Fibroblast of lung (primary cell): Measurements from ENCODE around the gene TP53BP2. TPM values are rescaled to one million over a fixed set of nuclear protein-coding genes. Genes with fewer than 3 reads are reported as not detected.
"Not testable (repeated sequence)": the region's sequence is repeated elsewhere in the genome, so short reads cannot be mapped to it uniquely, and the experiment has no call there.

ENCODE experiments used
- DNase-seq, 2 donors: peaks; one replicate each; pipeline versions ENCODE4 v3.0.0 to v3.0.0-alpha.2; 2010; ENCODE audit warnings: low read depth in 2 of 2
- H2AFZ ChIP-seq: 2 replicates; pipeline ENCODE4 v1.5.1; 2012; ENCODE audit warnings: low read length, control low read depth, inconsistent platforms
- H3K27ac ChIP-seq: 2 replicates; pipeline ENCODE4 v1.5.1; 2011; ENCODE audit warnings: low read length, control low read depth; ENCODE audit not compliant: insufficient read depth
- H3K27me3 ChIP-seq: 2 replicates; pipeline ENCODE4 v1.5.1; 2011; ENCODE audit warnings: mild to moderate bottlenecking, low read length; ENCODE audit not compliant: control insufficient read depth, insufficient read depth
- H3K36me3 ChIP-seq: 2 replicates; pipeline ENCODE4 v1.5.1; 2011; ENCODE audit warnings: low read length; ENCODE audit not compliant: control insufficient read depth, insufficient read depth
- H3K4me1 ChIP-seq: 2 replicates; pipeline ENCODE4 v1.5.1; 2011; ENCODE audit warnings: low read length; ENCODE audit not compliant: control insufficient read depth, insufficient read depth; ENCODE audit errors: extremely low read depth
- H3K4me2 ChIP-seq: 2 replicates; pipeline ENCODE4 v1.5.1; 2011; ENCODE audit warnings: low read length, control low read depth; ENCODE audit not compliant: insufficient read depth; ENCODE audit errors: extremely low read depth
- H3K4me3 ChIP-seq, 4 experiments: fragments of 200-600 bp in 1 of 4; sonication (generic) in 1 of 4; replicated peaks in 1 of 4; 2 replicates each; pipeline ENCODE4 v1.5.1; 2011 to 2016; ENCODE audit warnings: low read length in 4 of 4, low read depth in 3 of 4, mild to moderate bottlenecking in 3 of 4, control low read depth in 2 of 4, inconsistent platforms in 1 of 4, mixed read lengths in 1 of 4; ENCODE audit not compliant: insufficient read depth in 1 of 4; ENCODE audit errors: control extremely low read depth in 1 of 4
- H3K79me2 ChIP-seq: 2 replicates; pipeline ENCODE4 v1.5.1; 2012; ENCODE audit warnings: mild to moderate bottlenecking, low read length, inconsistent platforms; ENCODE audit not compliant: control insufficient read depth, insufficient read depth
- H3K9ac ChIP-seq: 2 replicates; pipeline ENCODE4 v1.5.1; 2011; ENCODE audit warnings: mild to moderate bottlenecking, low read length, control low read depth; ENCODE audit not compliant: insufficient read depth
- H3K9me3 ChIP-seq: 2 replicates; pipeline ENCODE4 v1.5.1; 2012; ENCODE audit warnings: low read depth, low read length; ENCODE audit not compliant: control insufficient read depth, insufficient read depth
- H4K20me1 ChIP-seq: 2 replicates; pipeline ENCODE4 v1.5.1; 2011; ENCODE audit warnings: low read length; ENCODE audit not compliant: control insufficient read depth, insufficient read depth; ENCODE audit errors: extremely low read depth
- CTCF ChIP-seq, 2 donors: IDR thresholded peaks in 1 of 2; conservative IDR thresholded peaks in 1 of 2; 1 replicate in 1 of 2; 2 replicates in 1 of 2; pipeline ENCODE4 v1.5.1; 2011 to 2012; ENCODE audit warnings: low read length in 2 of 2, control low read depth in 1 of 2, inconsistent platforms in 1 of 2, low read depth in 1 of 2, mild to moderate bottlenecking in 1 of 2
- EZH2 ChIP-seq: IDR thresholded peaks from 2 replicates; pipeline ENCODE4 v1.5.1; 2012; ENCODE audit warnings: low read length, control low read depth, mild to moderate bottlenecking; ENCODE audit errors: missing control alignments
- polyA minus RNA-seq: library from RNA; depleted of rRNA, polyadenylated mRNA; stranded (reverse); fragments of >200 nt; gene quantifications from 2 replicates; pipeline ENCODE4 v1.2.3, GENCODE V29; 2011; ENCODE audit warnings: low replicate concordance
- polyA plus RNA-seq, 2 donors: library from polyadenylated mRNA; depleted of rRNA in 1 of 2; stranded (reverse) in 1 of 2; unstranded in 1 of 2; fragments of >200 nt; gene quantifications; 2 replicates each; pipeline ENCODE4 v1.2.1, GENCODE V29; 2011 to 2012; ENCODE audit warnings: missing spikeins in 1 of 2
- total RNA-seq: library from RNA; depleted of rRNA; stranded (reverse); fragments of >200 nt; gene quantifications from 2 replicates; pipeline ENCODE4 v1.2.1, GENCODE V29; 2014

Gene TP53BP2
- total RNA-seq (25.4 and 30.4 TPM in 2 replicates), polyA plus RNA-seq (23.9 and 28.4 TPM in 2 replicates), polyA minus RNA-seq (22.2 and 38.5 TPM in 2 replicates)
- 16.4 and 17.8 TPM in 2 replicates for polyA plus RNA-seq (2012)

GRCh38 chr1:223845810-223846682 is at the start of gene TP53BP2:
TP53BP2 (minus strand) TSS chr1:223845947; CDS start chr1:223845680, 267 bp downstream.
- Histone ChIP-seq H3K36me3 (no peaks in the 10 kb centered on the region), H3K4me2 (peak within 1 kb of the TSS; percentile 95), H3K9ac (peak within 1 kb of the TSS; percentile 99), H4K20me1 (no peaks in the 10 kb centered on the region), H3K4me3 (peak within 1 kb of the TSS; percentile 59 to 90 (median 82)), H2AFZ (peak within 1 kb of the TSS; percentile 74), H3K79me2 (peaks cover 45% of the 10 kb centered on the region), H3K4me1 (peaks cover 5% of the 10 kb centered on the region), H3K27ac (peak within 1 kb of the TSS; percentile 97), H3K9me3 (no peaks in the 10 kb centered on the region), H3K27me3 (no peaks in the 10 kb centered on the region)
- peak; percentile 49 to 55 for TF ChIP-seq CTCF (conservative IDR thresholded peaks at IDR 0.05 in 1 of 2, IDR thresholded peaks at IDR 0.05 in 1 of 2; ENCODE audit: low read depth in 1 of 2, low read length in 2 of 2)
- no peak for TF ChIP-seq EZH2
- peak; percentile 86 to 91 for DNase-seq

GRCh38 chr1:223890494-223890893 is 44.7 kb upstream of the TP53BP2 start:
- H3K9ac ChIP-seq, DNase-seq, H3K27me3 ChIP-seq, H3K9me3 ChIP-seq, H3K79me2 ChIP-seq, H3K4me2 ChIP-seq, H4K20me1 ChIP-seq, H3K4me3 ChIP-seq, H3K4me1 ChIP-seq, H2AFZ ChIP-seq, H3K36me3 ChIP-seq, H3K27ac ChIP-seq: not testable (repeated sequence)

GRCh38 chr1:223889319-223889718 is 43.6 kb upstream of the TP53BP2 start:
- H3K9ac ChIP-seq, H3K36me3 ChIP-seq, H3K9me3 ChIP-seq, H3K4me3 ChIP-seq, H3K4me1 ChIP-seq, H4K20me1 ChIP-seq, DNase-seq, H3K4me2 ChIP-seq, H3K79me2 ChIP-seq, H3K27me3 ChIP-seq, H3K27ac ChIP-seq, H2AFZ ChIP-seq: not testable (repeated sequence)
